ENCODE measurements around the gene GPC1.
"Not testable (repeated sequence)": the region's sequence is repeated elsewhere in the genome, so short reads cannot be mapped to it uniquely, and the experiment has no call there.

The GPC1 gene, protein sequence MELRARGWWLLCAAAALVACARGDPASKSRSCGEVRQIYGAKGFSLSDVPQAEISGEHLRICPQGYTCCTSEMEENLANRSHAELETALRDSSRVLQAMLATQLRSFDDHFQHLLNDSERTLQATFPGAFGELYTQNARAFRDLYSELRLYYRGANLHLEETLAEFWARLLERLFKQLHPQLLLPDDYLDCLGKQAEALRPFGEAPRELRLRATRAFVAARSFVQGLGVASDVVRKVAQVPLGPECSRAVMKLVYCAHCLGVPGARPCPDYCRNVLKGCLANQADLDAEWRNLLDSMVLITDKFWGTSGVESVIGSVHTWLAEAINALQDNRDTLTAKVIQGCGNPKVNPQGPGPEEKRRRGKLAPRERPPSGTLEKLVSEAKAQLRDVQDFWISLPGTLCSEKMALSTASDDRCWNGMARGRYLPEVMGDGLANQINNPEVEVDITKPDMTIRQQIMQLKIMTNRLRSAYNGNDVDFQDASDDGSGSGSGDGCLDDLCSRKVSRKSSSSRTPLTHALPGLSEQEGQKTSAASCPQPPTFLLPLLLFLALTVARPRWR

DNA sequence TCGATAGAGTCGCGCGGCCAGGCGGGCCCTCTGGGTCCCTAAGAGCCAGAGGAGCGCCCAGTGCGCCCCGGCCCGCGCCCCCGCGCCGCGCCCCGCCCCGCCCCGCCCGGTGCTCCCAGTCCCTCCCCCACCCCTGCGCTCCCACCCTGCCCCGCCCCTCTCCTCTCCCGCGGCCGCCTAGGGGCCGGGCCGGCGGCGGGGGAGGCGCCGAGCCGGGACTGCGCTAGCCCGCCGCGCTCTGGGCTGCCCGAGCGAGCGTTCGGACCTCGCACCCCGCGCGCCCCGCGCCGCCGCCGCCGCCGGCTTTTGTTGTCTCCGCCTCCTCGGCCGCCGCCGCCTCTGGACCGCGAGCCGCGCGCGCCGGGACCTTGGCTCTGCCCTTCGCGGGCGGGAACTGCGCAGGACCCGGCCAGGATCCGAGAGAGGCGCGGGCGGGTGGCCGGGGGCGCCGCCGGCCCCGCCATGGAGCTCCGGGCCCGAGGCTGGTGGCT, at the start of gene GPC1:
TSS of gene GPC1 (plus strand) at position 207 of the 491 bp plus-strand sequence. CDS start at position 463, 256 bp downstream.
- TF ChIP-seq, protein P1, sequence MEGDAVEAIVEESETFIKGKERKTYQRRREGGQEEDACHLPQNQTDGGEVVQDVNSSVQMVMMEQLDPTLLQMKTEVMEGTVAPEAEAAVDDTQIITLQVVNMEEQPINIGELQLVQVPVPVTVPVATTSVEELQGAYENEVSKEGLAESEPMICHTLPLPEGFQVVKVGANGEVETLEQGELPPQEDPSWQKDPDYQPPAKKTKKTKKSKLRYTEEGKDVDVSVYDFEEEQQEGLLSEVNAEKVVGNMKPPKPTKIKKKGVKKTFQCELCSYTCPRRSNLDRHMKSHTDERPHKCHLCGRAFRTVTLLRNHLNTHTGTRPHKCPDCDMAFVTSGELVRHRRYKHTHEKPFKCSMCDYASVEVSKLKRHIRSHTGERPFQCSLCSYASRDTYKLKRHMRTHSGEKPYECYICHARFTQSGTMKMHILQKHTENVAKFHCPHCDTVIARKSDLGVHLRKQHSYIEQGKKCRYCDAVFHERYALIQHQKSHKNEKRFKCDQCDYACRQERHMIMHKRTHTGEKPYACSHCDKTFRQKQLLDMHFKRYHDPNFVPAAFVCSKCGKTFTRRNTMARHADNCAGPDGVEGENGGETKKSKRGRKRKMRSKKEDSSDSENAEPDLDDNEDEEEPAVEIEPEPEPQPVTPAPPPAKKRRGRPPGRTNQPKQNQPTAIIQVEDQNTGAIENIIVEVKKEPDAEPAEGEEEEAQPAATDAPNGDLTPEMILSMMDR (IDR thresholded peaks at IDR 0.05; ENCODE audit: borderline replicate concordance, insufficient read depth, low read depth, low read length) = no peak
- peak within 1 kb of the TSS; percentile 17 for H3K4me3 ChIP-seq (ENCODE audit: low read depth, low read length)

DNA sequence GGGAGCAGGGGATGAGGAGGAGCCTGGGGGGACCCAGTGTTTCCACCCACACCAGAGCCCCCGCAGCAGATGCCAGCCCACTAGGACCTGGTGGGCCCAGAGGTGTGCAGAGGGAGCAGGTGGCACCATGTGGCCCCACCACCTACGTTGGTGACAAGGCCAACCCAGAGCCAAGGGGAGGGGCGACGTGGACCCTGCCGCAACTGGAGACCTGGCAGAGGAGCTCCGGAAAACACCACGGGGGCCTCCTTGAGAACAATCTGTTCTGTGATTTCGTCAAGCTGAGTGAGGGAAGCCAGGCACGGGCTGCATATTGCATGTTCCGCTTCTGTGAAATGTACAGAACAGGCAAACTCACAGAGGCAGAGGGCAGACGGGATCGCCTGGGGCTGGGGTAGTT, 49.1 kb upstream of the GPC1 start:
- TF ChIP-seq, protein P1 (IDR thresholded peaks at IDR 0.05; ENCODE audit: borderline replicate concordance, insufficient read depth, low read depth, low read length) = no peak
- H3K4me3 ChIP-seq (ENCODE audit: low read depth, low read length) = no peak overlapping the region

DNA sequence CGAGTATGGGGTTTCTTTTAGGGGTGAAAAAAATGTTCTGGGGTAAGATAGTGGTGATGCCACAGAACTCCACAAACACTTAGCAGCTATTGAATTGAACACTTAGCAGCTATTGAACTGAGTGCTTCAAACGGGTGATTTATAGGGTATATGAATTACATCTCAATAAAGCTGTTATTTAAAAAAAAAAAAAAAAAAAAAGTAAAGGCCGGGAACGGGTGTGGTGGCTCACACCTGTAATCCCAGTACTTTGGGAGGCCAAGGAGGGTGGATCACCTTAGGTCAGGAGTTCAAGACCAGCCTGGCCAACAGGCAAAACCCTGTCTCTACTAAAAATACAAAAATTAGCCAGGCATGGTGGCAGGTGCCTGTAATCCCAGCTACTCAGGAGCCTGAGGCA, 48.7 kb upstream of the GPC1 start:
- not testable (repeated sequence) for H3K4me3 ChIP-seq (ENCODE audit: low read depth, low read length)

DNA sequence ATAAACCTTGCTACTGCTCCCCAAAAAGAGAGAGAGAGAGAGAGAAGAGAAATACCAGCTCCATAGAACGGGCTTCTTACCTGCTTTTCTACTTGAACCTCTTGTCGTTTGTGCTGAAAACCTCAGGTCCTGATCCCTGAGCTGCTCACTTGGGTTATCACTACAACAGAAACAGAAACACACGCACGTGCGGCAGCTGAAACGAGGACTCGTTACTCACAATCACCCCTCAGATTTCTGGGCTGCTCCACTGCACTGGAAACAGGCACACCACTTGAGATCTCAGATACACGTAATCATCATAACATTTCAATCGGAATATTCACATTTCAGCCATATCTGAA, 48.2 kb upstream of the GPC1 start:
- no peak overlapping the region for H3K4me3 ChIP-seq (ENCODE audit: low read depth, low read length)
- TF ChIP-seq, protein P1 (IDR thresholded peaks at IDR 0.05; ENCODE audit: borderline replicate concordance, insufficient read depth, low read depth, low read length) = no peak

DNA sequence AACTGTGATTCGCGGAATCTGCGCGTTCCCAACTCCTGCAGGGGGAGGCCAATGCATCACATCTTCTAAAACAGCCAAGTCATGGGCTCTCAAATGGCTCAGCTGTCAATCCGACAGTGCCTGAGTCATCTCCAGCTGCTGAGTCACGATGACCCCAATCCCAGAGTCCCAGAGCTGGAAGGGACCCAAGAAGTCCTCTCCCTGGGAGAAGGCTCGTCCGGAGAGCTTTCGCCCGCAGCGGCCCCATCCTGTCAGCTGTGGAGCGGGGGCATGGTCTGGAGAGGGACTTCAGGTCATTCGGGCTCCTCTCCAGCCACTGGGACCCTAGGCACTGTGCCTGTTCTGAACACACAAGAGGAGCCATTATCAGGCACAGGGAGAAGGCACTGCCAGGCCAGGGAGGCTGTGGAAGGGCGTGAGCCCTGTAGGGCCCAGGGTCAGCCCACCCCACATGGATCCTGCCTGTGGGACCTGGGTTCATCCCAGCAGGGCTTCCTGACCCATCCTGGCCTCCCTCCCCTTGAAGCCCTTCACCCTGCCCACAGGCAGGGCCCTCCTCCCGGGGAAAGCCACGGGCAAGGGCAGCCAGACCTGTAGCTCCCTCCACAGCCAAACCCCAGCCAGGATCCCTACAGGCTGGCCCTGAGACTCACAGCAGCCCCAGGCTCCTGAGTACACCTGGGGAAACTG, 47.6 kb upstream of the GPC1 start:
- TF ChIP-seq, protein P1 (IDR thresholded peaks at IDR 0.05; ENCODE audit: borderline replicate concordance, insufficient read depth, low read depth, low read length) = no peak
- H3K4me3 ChIP-seq (ENCODE audit: low read depth, low read length) = no peak overlapping the region

DNA sequence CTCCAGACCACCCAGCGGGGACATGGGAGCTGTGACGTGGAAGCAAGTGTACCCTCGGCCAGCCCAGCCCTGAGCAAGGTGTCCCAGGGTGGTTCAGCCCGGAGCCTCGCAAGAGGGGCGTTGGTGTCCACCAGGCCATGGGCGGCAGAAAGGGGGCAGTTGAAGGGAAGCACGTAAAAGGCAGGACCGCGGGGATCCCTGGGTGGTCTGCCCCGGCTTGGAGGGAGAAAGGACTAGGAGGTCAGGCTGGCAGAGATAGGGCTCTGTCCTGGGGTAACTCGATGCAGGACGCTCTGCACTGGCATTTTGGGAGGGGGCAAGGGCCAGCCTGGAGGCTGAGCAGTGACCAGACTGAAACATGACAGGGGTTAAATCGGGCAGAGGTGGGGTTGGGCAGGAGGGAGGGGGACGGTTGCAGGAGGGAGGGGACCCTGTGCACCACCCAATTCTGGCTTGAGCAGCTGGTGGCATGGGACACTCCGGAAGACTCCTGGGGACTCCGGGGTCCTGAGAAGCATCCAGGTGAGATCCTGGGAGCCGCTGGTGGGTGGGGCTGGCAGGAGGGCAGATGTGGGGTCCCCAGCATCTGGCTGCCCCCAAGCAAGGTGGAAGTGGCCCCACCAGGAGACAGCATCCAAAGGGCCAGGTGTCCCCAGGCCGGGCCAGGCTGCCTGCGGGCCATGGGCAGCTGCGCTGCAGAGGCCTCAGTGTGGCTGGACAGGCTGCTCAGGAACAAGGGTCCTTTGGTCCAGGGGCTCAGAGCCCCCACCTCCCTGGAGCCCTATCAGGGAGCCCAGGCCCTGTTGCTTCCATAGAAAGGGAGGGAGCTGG, 46.8 kb upstream of the GPC1 start:
- no peak overlapping the region for H3K4me3 ChIP-seq (ENCODE audit: low read depth, low read length)
- TF ChIP-seq, protein P1 (IDR thresholded peaks at IDR 0.05; ENCODE audit: borderline replicate concordance, insufficient read depth, low read depth, low read length) = no peak

DNA sequence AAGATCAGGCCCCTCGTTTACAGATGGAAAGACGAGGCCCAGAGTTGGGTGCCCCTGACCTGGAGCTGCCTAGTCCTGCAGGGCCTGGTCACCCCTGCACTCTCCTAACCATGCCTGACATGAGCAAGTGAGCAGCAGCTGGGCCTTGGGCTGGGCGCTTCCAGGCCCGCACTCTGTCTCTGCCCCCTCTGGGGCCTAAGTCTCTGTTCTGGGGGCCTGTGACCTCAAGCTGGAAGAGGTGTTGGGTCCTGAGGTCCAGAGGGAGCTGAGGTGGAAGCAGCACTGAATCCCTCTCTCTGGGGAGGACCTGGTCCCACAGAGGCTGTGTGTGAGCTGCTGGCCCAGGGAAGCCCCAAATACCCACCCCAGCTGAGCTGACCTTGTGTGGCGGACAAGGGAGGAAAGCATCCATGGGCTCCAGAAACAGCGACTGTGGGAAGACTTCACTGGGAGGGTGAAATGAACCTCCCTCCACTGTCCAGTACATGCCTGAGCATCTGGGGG, 46.1 kb upstream of the GPC1 start:
- no peak overlapping the region for H3K4me3 ChIP-seq (ENCODE audit: low read depth, low read length)
- TF ChIP-seq, protein P1 (IDR thresholded peaks at IDR 0.05; ENCODE audit: borderline replicate concordance, insufficient read depth, low read depth, low read length) = no peak

Data from GM12875 (cell line).